GM12872 (cell line): ENCODE results near the gene CHRD.

Experiments used
- CTCF ChIP-seq: IDR thresholded peaks from 3 replicates; pipeline ENCODE4 v1.5.1; 2011; ENCODE audit warnings: low read depth, mild to moderate bottlenecking, low read length, moderate library complexity; ENCODE audit not compliant: insufficient read depth

CHRD gene

GRCh38 chr3:184377374-184377773, 2.5 kb upstream of the CHRD start:
- TF ChIP-seq CTCF: no peak

- TF ChIP-seq CTCF: no peak
These were observed 1.9 kb upstream of the CHRD start, which contains the start of gene THPO for GRCh38 chr3:184377882-184378445. TSS of gene THPO (minus strand) at chr3:184378207. CDS start at chr3:184376259, 1,948 bp downstream.

GRCh38 chr3:184378651-184379357, 1.1 kb upstream of the CHRD start:
- no peak for TF ChIP-seq CTCF

GRCh38 chr3:184380185-184380626, 352 bp downstream of the CHRD start:
- TF ChIP-seq CTCF: no peak

- no peak for TF ChIP-seq CTCF
These were observed 890 bp downstream of the CHRD start for GRCh38 chr3:184380627-184381260.

GRCh38 chr3:184381261-184382224, 1.7 kb downstream of the CHRD start:
- no peak for TF ChIP-seq CTCF
